ENCODE measurements around the gene CIDEC.
"Not testable (repeated sequence)": the region's sequence is repeated elsewhere in the genome, so short reads cannot be mapped to it uniquely, and the experiment has no call there.

GRCh38 chr3:9847870-9848269, 32.2 kb downstream of the CIDEC start:
- not testable (repeated sequence) for TF ChIP-seq CTCF (IDR thresholded peaks at IDR 0.05); POLR2AphosphoS5 (IDR thresholded peaks at IDR 0.05); POLR2A (IDR thresholded peaks at IDR 0.05); EP300 (IDR thresholded peaks at IDR 0.05; ENCODE audit: low read depth)
